Amygdala (tissue), 56 donors: ENCODE results near the gene LPCAT2.

Experiments used
- DNase-seq, 56 donors: peaks; one replicate each; lab custom pipeline; 2025; lab: John Stamatoyannopoulos, UW

LPCAT2 gene

GRCh38 chr16:55479430-55480140, 29.3 kb upstream of the LPCAT2 start:
- no peak for DNase-seq

GRCh38 chr16:55480228-55480655, 28.6 kb upstream of the LPCAT2 start:
- peak in 37 of 56 donors; percentile 3 to 68 (median 20) for DNase-seq

- no peak for DNase-seq
Measured at GRCh38 chr16:55481023-55481422, 27.8 kb upstream of the LPCAT2 start.

GRCh38 chr16:55482056-55482455, 26.8 kb upstream of the LPCAT2 start:
- no peak for DNase-seq

GRCh38 chr16:55487048-55487803, 21.6 kb upstream of the LPCAT2 start:
- DNase-seq = no peak

GRCh38 chr16:55488306-55488705, 20.6 kb upstream of the LPCAT2 start:
- no peak for DNase-seq

- DNase-seq = no peak
Measured at GRCh38 chr16:55489119-55489955, 19.5 kb upstream of the LPCAT2 start.

- no peak for DNase-seq
Measured at GRCh38 chr16:55489956-55490265, 19.0 kb upstream of the LPCAT2 start.

- no peak for DNase-seq
Measured at GRCh38 chr16:55490301-55490700, 18.6 kb upstream of the LPCAT2 start.

- no peak for DNase-seq
Measured at GRCh38 chr16:55491691-55492090, 17.2 kb upstream of the LPCAT2 start.

- no peak for DNase-seq
Measured at GRCh38 chr16:55492756-55493380, 16.0 kb upstream of the LPCAT2 start.

- DNase-seq = peak in 40 of 56 donors; percentile 15 to 87 (median 45)
Measured at GRCh38 chr16:55494994-55495421, 13.9 kb upstream of the LPCAT2 start.

GRCh38 chr16:55495616-55496289, 13.1 kb upstream of the LPCAT2 start:
- DNase-seq = peak in 1 of 56 donors; percentile 8

- no peak for DNase-seq
Measured at GRCh38 chr16:55496509-55497145, 12.2 kb upstream of the LPCAT2 start.

GRCh38 chr16:55497558-55497957, 11.3 kb upstream of the LPCAT2 start:
- no peak for DNase-seq

GRCh38 chr16:55498101-55498500, 10.8 kb upstream of the LPCAT2 start:
- DNase-seq = no peak

- DNase-seq = no peak
Measured at GRCh38 chr16:55499281-55499680, 9.6 kb upstream of the LPCAT2 start.

- peak in 17 of 56 donors; percentile 9 to 64 (median 23) for DNase-seq
Measured at GRCh38 chr16:55499951-55500529, 8.8 kb upstream of the LPCAT2 start.

GRCh38 chr16:55500530-55501011, 8.3 kb upstream of the LPCAT2 start:
- DNase-seq = peak in 34 of 56 donors; percentile 17 to 78 (median 45)
